Activated CD4-positive, alpha-beta T cell treated with anti-CD3 and anti-CD28 coated beads, Interleukin-2, amount 50 U/mL, for 16 hours (primary cell): Measurements from ENCODE around the gene ETF1.

Source experiments
- DNase-seq: peaks from one replicate; pipeline ENCODE4 v3.0.0-alpha.2; 2020

The ETF1 gene

GRCh38 chr5:138560971-138561370 is 17.9 kb upstream of the ETF1 start:
- DNase-seq, result no peak

- DNase-seq, result no peak
Measured at GRCh38 chr5:138559937-138560336, 16.9 kb upstream of the ETF1 start.

GRCh38 chr5:138557677-138558076 is 14.6 kb upstream of the ETF1 start:
- no peak for DNase-seq

- no peak for DNase-seq
Measured at GRCh38 chr5:138554143-138554542, 11.1 kb upstream of the ETF1 start.

- DNase-seq, result no peak
Measured at GRCh38 chr5:138553437-138554095, 10.5 kb upstream of the ETF1 start.

- no peak for DNase-seq
Measured at GRCh38 chr5:138552657-138553056, 9.6 kb upstream of the ETF1 start.

GRCh38 chr5:138549414-138549813 is 6.4 kb upstream of the ETF1 start:
- no peak for DNase-seq

- DNase-seq, result no peak
Measured at GRCh38 chr5:138545919-138546562, 3.0 kb upstream of the ETF1 start.

GRCh38 chr5:138544181-138545134 is 1.4 kb upstream of the ETF1 start:
- DNase-seq, result no peak

GRCh38 chr5:138543730-138544104 is 681 bp upstream of the ETF1 start:
- no peak for DNase-seq

- DNase-seq, result no peak
Measured at GRCh38 chr5:138542180-138542955, 668 bp downstream of the ETF1 start.

GRCh38 chr5:138541511-138542179 is 1.4 kb downstream of the ETF1 start:
- no peak for DNase-seq

- no peak for DNase-seq
Measured at GRCh38 chr5:138539791-138540190, 3.2 kb downstream of the ETF1 start.

- DNase-seq, result no peak
Measured at GRCh38 chr5:138538943-138539627, 4.0 kb downstream of the ETF1 start.

GRCh38 chr5:138536665-138537315 is 6.2 kb downstream of the ETF1 start:
- peak; percentile 14 for DNase-seq

GRCh38 chr5:138536215-138536614 is 6.8 kb downstream of the ETF1 start:
- no peak for DNase-seq

GRCh38 chr5:138533973-138534941 is 8.8 kb downstream of the ETF1 start:
- no peak for DNase-seq

GRCh38 chr5:138529812-138530211 is 13.2 kb downstream of the ETF1 start:
- no peak for DNase-seq

- DNase-seq, result no peak
Measured at GRCh38 chr5:138528744-138529469, 14.1 kb downstream of the ETF1 start.
